ENCODE results near the gene CHI3L2.

Gene CHI3L2

GRCh38 chr1:111197598-111198284, 29.8 kb upstream of the CHI3L2 start:
- DNase-seq: peak; percentile 52 to 65

GRCh38 chr1:111198836-111199235, 28.7 kb upstream of the CHI3L2 start:
- no peak for TF ChIP-seq POLR2A (IDR thresholded peaks at IDR 0.05; ENCODE audit: low read length)
- no peak for TF ChIP-seq GATA1 (IDR thresholded peaks at IDR 0.05; ENCODE audit: low read depth, low read length)
- DNase-seq: no peak

More at GRCh38 chr1:111197598-111198284, 29.8 kb upstream of the CHI3L2 start:
- no peak for TF ChIP-seq POLR2A (IDR thresholded peaks at IDR 0.05; ENCODE audit: low read length)
- TF ChIP-seq GATA1 (IDR thresholded peaks at IDR 0.05; ENCODE audit: low read depth, low read length): no peak

- no peak for TF ChIP-seq GATA1 (IDR thresholded peaks at IDR 0.05; ENCODE audit: low read depth, low read length)
- TF ChIP-seq POLR2A (IDR thresholded peaks at IDR 0.05; ENCODE audit: low read length): no peak
- no peak for DNase-seq
These were observed 28.2 kb upstream of the CHI3L2 start for GRCh38 chr1:111199329-111199728.

- no peak for TF ChIP-seq GATA1 (IDR thresholded peaks at IDR 0.05; ENCODE audit: low read depth, low read length)
- TF ChIP-seq POLR2A (IDR thresholded peaks at IDR 0.05; ENCODE audit: low read length): no peak
- peak in 1 of 2 experiments; percentile 11 for DNase-seq
These were observed 27.4 kb upstream of the CHI3L2 start, which contains the start of gene DENND2D for GRCh38 chr1:111199881-111200801. TSS of gene DENND2D (minus strand) at chr1:111200646. CDS start at chr1:111200459, 187 bp downstream.

- TF ChIP-seq GATA1 (IDR thresholded peaks at IDR 0.05; ENCODE audit: low read depth, low read length) (no peak), POLR2A (IDR thresholded peaks at IDR 0.05; ENCODE audit: low read length) (no peak)
- no peak for DNase-seq
These were observed 26.7 kb upstream of the CHI3L2 start for GRCh38 chr1:111200802-111201161.

GRCh38 chr1:111201275-111202090, 26.0 kb upstream of the CHI3L2 start:
- DNase-seq: peak; percentile 18 to 34

GRCh38 chr1:111202366-111202706, 25.2 kb upstream of the CHI3L2 start:
- TF ChIP-seq GATA1 (IDR thresholded peaks at IDR 0.05; ENCODE audit: low read depth, low read length): no peak
- TF ChIP-seq POLR2A (IDR thresholded peaks at IDR 0.05; ENCODE audit: low read length): no peak
- DNase-seq: no peak

More at GRCh38 chr1:111201275-111202090, 26.0 kb upstream of the CHI3L2 start:
- TF ChIP-seq POLR2A (IDR thresholded peaks at IDR 0.05; ENCODE audit: low read length) (no peak), GATA1 (IDR thresholded peaks at IDR 0.05; ENCODE audit: low read depth, low read length) (no peak)

- peak; percentile 21 to 23 for DNase-seq
- TF ChIP-seq POLR2A (IDR thresholded peaks at IDR 0.05; ENCODE audit: low read length) (no peak), GATA1 (IDR thresholded peaks at IDR 0.05; ENCODE audit: low read depth, low read length) (no peak)
These were observed 24.5 kb upstream of the CHI3L2 start for GRCh38 chr1:111202707-111203623.

GRCh38 chr1:111203681-111204200, 23.8 kb upstream of the CHI3L2 start:
- TF ChIP-seq POLR2A (IDR thresholded peaks at IDR 0.05; ENCODE audit: low read length): no peak
- TF ChIP-seq GATA1 (IDR thresholded peaks at IDR 0.05; ENCODE audit: low read depth, low read length): no peak
- DNase-seq: peak; percentile 43 to 47

- DNase-seq: peak; percentile 40 to 61
- TF ChIP-seq GATA1 (IDR thresholded peaks at IDR 0.05; ENCODE audit: low read depth, low read length) (no peak), POLR2A (IDR thresholded peaks at IDR 0.05; ENCODE audit: low read length) (no peak)
These were observed 23.1 kb upstream of the CHI3L2 start for GRCh38 chr1:111204201-111204982.

GRCh38 chr1:111204983-111205713, 22.4 kb upstream of the CHI3L2 start:
- TF ChIP-seq POLR2A (IDR thresholded peaks at IDR 0.05; ENCODE audit: low read length) (no peak), GATA1 (IDR thresholded peaks at IDR 0.05; ENCODE audit: low read depth, low read length) (no peak)

More at GRCh38 chr1:111204983-111205713, 22.4 kb upstream of the CHI3L2 start:
- no peak for DNase-seq
